IMR-90 (cell line): ENCODE data around the gene RHBDF2. TPM values are rescaled to one million over a fixed set of nuclear protein-coding genes. Genes with fewer than 3 reads are reported as not detected.

Source experiments
- ATAC-seq: fragments of 200-7000 bp; cut with Tn5 transposase; 2 replicates; pipeline ENCODE4 v1.9.1; 2020; ENCODE audit warnings: low read depth, mild to moderate bottlenecking, moderate library complexity
- BruUV-seq: library from RNA; stranded (reverse); fragments of 400-500 nt; replicated peaks from 2 replicates; lab custom pipeline; 2021; lab: Mats Ljungman, UMichigan
- CTCF ChIA-PET: fragments of 300-600 bp; formaldehyde crosslinking; extraction: SDS; loops from one replicate; lab custom pipeline; 2021; ENCODE audit warnings: antibody characterized with exemption; lab: Yijun Ruan, JAX
- POLR2A ChIA-PET: fragments of 300-600 bp; sonication (Branson Sonifier 250); formaldehyde crosslinking; loops from one replicate; lab custom pipeline; 2022; ENCODE audit warnings: antibody characterized with exemption; ENCODE audit not compliant: unreplicated experiment; lab: Charles Lee
- DNase-seq: peaks from one replicate; pipeline ENCODE4 v3.0.0; 2013
- H2AFZ ChIP-seq: replicated peaks from 2 replicates; pipeline ENCODE3; 2013; ENCODE audit warnings: low read length, mild to moderate bottlenecking; ENCODE audit not compliant: poor library complexity
- H2AK5ac ChIP-seq: 2 replicates; pipeline ENCODE4 v1.6.1; 2013; ENCODE audit warnings: low read depth, low read length, inconsistent platforms
- H2AK9ac ChIP-seq: replicated peaks from 2 replicates; pipeline ENCODE3; 2013; ENCODE audit warnings: mild to moderate bottlenecking, low read depth, low read length, moderate library complexity; ENCODE audit not compliant: poor library complexity
- H2BK120ac ChIP-seq: 2 replicates; pipeline ENCODE4 v1.6.1; 2013; ENCODE audit warnings: low read depth, low read length, inconsistent platforms
- H2BK15ac ChIP-seq: 3 replicates; pipeline ENCODE4 v1.6.1; 2013; ENCODE audit warnings: low read depth, low read length, inconsistent platforms
- H2BK20ac ChIP-seq: 2 replicates; pipeline ENCODE4 v1.6.1; 2013; ENCODE audit warnings: low read depth, mild to moderate bottlenecking, inconsistent platforms, low read length, moderate library complexity
- H2BK5ac ChIP-seq: 2 replicates; pipeline ENCODE4 v1.6.1; 2013; ENCODE audit warnings: mild to moderate bottlenecking, low read depth, low read length, inconsistent platforms; ENCODE audit not compliant: poor library complexity, severe bottlenecking
- H3K14ac ChIP-seq: replicated peaks from 2 replicates; pipeline ENCODE4 v1.6.1; 2013; ENCODE audit warnings: low read depth, low read length, inconsistent platforms
- H3K18ac ChIP-seq: 2 replicates; pipeline ENCODE4 v1.6.1; 2013; ENCODE audit warnings: low read depth, low read length, control low read depth
- H3K23ac ChIP-seq: 2 replicates; pipeline ENCODE4 v1.6.1; 2013; ENCODE audit warnings: low read depth, low read length, inconsistent platforms
- H3K27ac ChIP-seq: 2 replicates; pipeline ENCODE4 v1.5.1; 2013; ENCODE audit warnings: mild to moderate bottlenecking, control low read depth, low read length; ENCODE audit not compliant: insufficient read depth
- H3K27me3 ChIP-seq: 2 replicates; pipeline ENCODE4 v1.6.1; 2013; ENCODE audit warnings: low read length; ENCODE audit not compliant: control insufficient read depth, insufficient read depth
- H3K36me3 ChIP-seq: 2 replicates; pipeline ENCODE4 v1.6.1; 2013; ENCODE audit warnings: low read length, mixed read lengths; ENCODE audit not compliant: control insufficient read depth, insufficient read depth
- H3K4ac ChIP-seq: 2 replicates; pipeline ENCODE4 v1.6.1; 2013; ENCODE audit warnings: low read depth, low read length, inconsistent platforms
- H3K4me1 ChIP-seq: 2 replicates; pipeline ENCODE4 v1.6.1; 2013; ENCODE audit warnings: low read length, mixed read lengths; ENCODE audit not compliant: control insufficient read depth, insufficient read depth
- H3K4me2 ChIP-seq: 2 replicates; pipeline ENCODE4 v1.6.1; 2013; ENCODE audit warnings: low read depth, mild to moderate bottlenecking, control low read depth, low read length, moderate library complexity
- H3K4me3 ChIP-seq: 2 replicates; pipeline ENCODE4 v1.5.1; 2013; ENCODE audit warnings: low read depth, mild to moderate bottlenecking, control low read depth, low read length, moderate library complexity; ENCODE audit not compliant: insufficient read depth
- H3K56ac ChIP-seq: 2 replicates; pipeline ENCODE4 v1.6.1; 2013; ENCODE audit warnings: low read length, inconsistent platforms; ENCODE audit not compliant: insufficient read depth; ENCODE audit errors: extremely low read depth
- H3K79me1 ChIP-seq, 2 experiments: 2 replicates each; pipeline ENCODE4 v1.6.1; 2013; ENCODE audit warnings: low read length in 2 of 2, inconsistent platforms in 1 of 2, low read depth in 1 of 2
- H3K9ac ChIP-seq: 2 replicates; pipeline ENCODE4 v1.6.1; 2013; ENCODE audit warnings: low read depth, low read length, control low read depth
- H3K9me1 ChIP-seq: 2 replicates; pipeline ENCODE4 v1.6.1; 2013; ENCODE audit warnings: low read length, inconsistent platforms; ENCODE audit not compliant: insufficient read depth
- H3K9me3 ChIP-seq: 2 replicates; pipeline ENCODE4 v1.6.1; 2013; ENCODE audit warnings: low read length; ENCODE audit not compliant: control insufficient read depth, insufficient read depth
- H4K20me1 ChIP-seq: 2 replicates; pipeline ENCODE4 v1.6.1; 2013; ENCODE audit warnings: low read length, inconsistent platforms; ENCODE audit not compliant: insufficient read depth
- H4K5ac ChIP-seq: 2 replicates; pipeline ENCODE4 v1.6.1; 2013; ENCODE audit warnings: mild to moderate bottlenecking, low read depth, low read length, control low read depth
- H4K8ac ChIP-seq, 2 experiments: 2 replicates each; pipeline ENCODE4 v1.6.1; 2013; ENCODE audit warnings: low read depth in 2 of 2, low read length in 2 of 2, control low read depth in 1 of 2, inconsistent platforms in 1 of 2
- H4K91ac ChIP-seq: 2 replicates; pipeline ENCODE4 v1.6.1; 2013; ENCODE audit warnings: low read depth, low read length, inconsistent platforms; ENCODE audit not compliant: insufficient read depth
- RAD21 ChIP-seq: IDR thresholded peaks from 2 replicates; pipeline ENCODE4 v1.6.1; 2012; ENCODE audit warnings: low read length, improper control_type of control experiment
- WGBS, 2 experiments: methylation state at CpG; one replicate each; pipeline versions ENCODE4 v1.1.5 to v1.1.7; 2013; ENCODE audit warnings: missing lambda C conversion rate in 2 of 2; ENCODE audit not compliant: insufficient read length in 1 of 2; ENCODE audit errors: extremely low coverage in 2 of 2; 5-methylcytosine and 5-hydroxymethylcytosine counted together
- dilution Hi-C: fragments of 300-500 bp; cut with HindIII; formaldehyde crosslinking; loops from one replicate; pipeline ENCODE4 v1.14.3; 2018; ENCODE audit warnings: low sequenced_read_pairs; ENCODE audit not compliant: unreplicated experiment
- in situ Hi-C: fragments of 300-500 bp; cut with MboI; formaldehyde crosslinking; loops from 3 replicates; pipeline ENCODE4 v1.14.3; 2019; ENCODE audit warnings: low sequenced_read_pairs, inconsistent platforms, mixed read lengths
- intact Hi-C: fragments of 100-400 bp; cut with micrococcal nuclease; formaldehyde crosslinking; loops from 2 replicates; pipeline ENCODE4 v1.10.0; 2022
- polyA plus RNA-seq, 3 experiments: library from polyadenylated mRNA; depleted of rRNA; stranded (reverse); fragments of >200 nt; gene quantifications; 2 replicates each; pipeline ENCODE4 v1.2.3, GENCODE V29; 2012; ENCODE audit warnings: low replicate concordance in 1 of 3
- total RNA-seq: library from RNA; depleted of rRNA; stranded (reverse); fragments of >200 nt; gene quantifications from 2 replicates; pipeline ENCODE4 v1.2.3, GENCODE V29; 2012

The RHBDF2 gene
- total and polyA plus RNA-seq, 2 of the 4 experiments (the other 2 are of a cell fraction), result 1.3 to 8.3 TPM

DNA sequence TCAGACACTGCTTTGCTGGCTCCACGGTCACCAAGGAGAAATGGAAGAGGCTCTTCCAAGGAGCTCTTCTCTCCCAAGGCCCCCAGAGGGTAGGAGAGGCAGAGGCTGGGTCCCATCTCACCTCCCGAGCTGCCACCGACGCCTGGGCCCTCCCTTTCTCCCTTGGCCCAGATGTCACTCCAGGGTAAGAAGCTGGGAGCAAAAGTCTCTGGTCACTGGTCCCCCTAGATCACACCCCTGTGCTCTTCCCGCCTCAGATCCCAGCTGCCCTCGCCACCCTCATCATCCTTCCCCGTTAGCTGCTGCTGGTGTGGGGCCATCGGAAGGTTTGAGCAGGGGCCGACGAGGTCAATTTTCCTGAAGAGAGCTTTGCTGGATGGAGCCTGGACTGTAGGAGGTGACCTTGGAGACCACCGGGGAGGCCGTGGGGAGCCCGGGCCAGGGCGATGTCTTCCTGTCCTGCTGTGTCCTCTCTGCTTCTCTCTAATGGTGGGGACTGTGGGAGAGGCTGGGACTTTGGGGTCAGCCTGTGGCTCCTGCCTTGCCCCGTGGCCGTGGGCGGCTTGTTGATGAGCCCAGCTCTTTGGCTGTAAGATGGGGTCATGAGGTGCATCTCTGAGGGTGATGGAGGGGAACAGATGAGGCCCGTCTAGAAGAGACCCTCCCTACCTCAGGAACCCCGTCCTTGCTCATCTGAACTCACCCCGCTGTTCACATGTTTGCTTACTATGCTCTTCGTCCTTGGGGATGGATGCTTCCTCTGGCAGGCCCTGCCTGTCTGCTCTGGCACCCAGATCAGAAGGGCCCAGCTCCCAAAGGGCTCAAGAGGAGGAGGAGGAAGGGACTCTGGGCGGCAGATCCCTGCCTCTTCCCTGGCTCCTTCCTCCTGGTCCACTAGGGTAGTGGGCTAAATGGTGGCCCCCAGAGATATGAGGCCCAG is 11.4 kb upstream of the RHBDF2 start:
- ATAC-seq (no peak), DNase-seq (no peak)
- H3K23ac ChIP-seq, result no peak overlapping the region
- no peak overlapping the region for H3K18ac ChIP-seq
- H4K8ac ChIP-seq, result no peak overlapping the region
- no peaks in the 10 kb centered on the region for H3K36me3 ChIP-seq
- H4K20me1 ChIP-seq, result no peaks in the 10 kb centered on the region
- H4K91ac ChIP-seq, result no peak overlapping the region
- H2AFZ ChIP-seq, result no peak overlapping the region
- H3K9ac ChIP-seq, result no peak overlapping the region
- ChIA-PET CTCF (no interaction called here), POLR2A (no interaction called here)
- intact Hi-C loops (no loop called here), in situ Hi-C loops (no loop called here), dilution Hi-C loops (no loop called here)
- no peaks in the 10 kb centered on the region for H3K79me1 ChIP-seq
- no peak overlapping the region for H4K5ac ChIP-seq
- no TSS peak for BruUV-seq
- no peak overlapping the region for H2BK120ac ChIP-seq
- no peak overlapping the region for H3K14ac ChIP-seq
- no peak for TF ChIP-seq RAD21
- H2BK20ac ChIP-seq, result no peak overlapping the region
- H3K4me2 ChIP-seq, result no peak overlapping the region
- H3K27ac ChIP-seq, result no peak overlapping the region
- H3K9me1 ChIP-seq, result 0 out of 2 replicates have a peak, but pooled peaks cover 5% of the 10 kb centered on the region
- no peak overlapping the region for H3K4ac ChIP-seq
- peaks cover 10% of the 10 kb centered on the region for H3K4me1 ChIP-seq
- H3K56ac ChIP-seq, result no peak overlapping the region
- H2AK9ac ChIP-seq, result no peak overlapping the region
- peak overlapping the region; percentile 27; the same call in 1 of the 2 replicates for H2AK5ac ChIP-seq
- no peak overlapping the region for H2BK5ac ChIP-seq
- H3K27me3 ChIP-seq, result peaks cover 5% of the 10 kb centered on the region
- no peak overlapping the region; the same call in 2 of the 3 replicates for H2BK15ac ChIP-seq
- no CpG with 5 or more reads among the region's 22 CpGs for WGBS, 2 experiments
- no peaks in the 10 kb centered on the region for H3K9me3 ChIP-seq
- H3K4me3 ChIP-seq, result no peak overlapping the region
